SK-N-SH treated with all-trans-retinoic acid at 6 μM for 48 hours (cell line): Measurements from ENCODE around the gene RIPOR2.

Source experiments
- CSDC2 ChIP-seq: fragments of 250-450 bp; sonication (Bioruptor Pico); IDR thresholded peaks from 2 replicates; pipeline ENCODE4 v1.5.0; 2020; ENCODE audit warnings: mild to moderate bottlenecking, moderate library complexity
- ESRRG ChIP-seq: fragments of 250-450 bp; sonication (Bioruptor Pico); IDR thresholded peaks from 2 replicates; pipeline ENCODE4 v1.6.1; 2021; ENCODE audit warnings: mild to moderate bottlenecking
- GLIS3 ChIP-seq: fragments of 250-450 bp; sonication (Bioruptor Pico); IDR thresholded peaks from 2 replicates; pipeline ENCODE4 v1.5.0; 2020; ENCODE audit warnings: mild to moderate bottlenecking, moderate library complexity
- ISL1 ChIP-seq: fragments of 250-450 bp; sonication (Bioruptor Pico); IDR thresholded peaks from 2 replicates; pipeline ENCODE4 v2.1.2; 2022; ENCODE audit warnings: mild to moderate bottlenecking, moderate library complexity
- PATZ1 ChIP-seq: fragments of 250-450 bp; sonication (Bioruptor Pico); IDR thresholded peaks from 2 replicates; pipeline ENCODE4 v1.8.0; 2020; ENCODE audit warnings: mild to moderate bottlenecking, moderate library complexity, borderline replicate concordance
- POU6F1 ChIP-seq: fragments of 250-450 bp; sonication (Bioruptor Pico); IDR thresholded peaks from 2 replicates; pipeline ENCODE4 v1.8.0; 2021; ENCODE audit warnings: low read depth, mild to moderate bottlenecking, moderate library complexity, borderline replicate concordance
- RARB ChIP-seq: fragments of 250-450 bp; sonication (Bioruptor Pico); IDR thresholded peaks from 2 replicates; pipeline ENCODE4 v1.8.0; 2021; ENCODE audit warnings: mild to moderate bottlenecking, moderate library complexity
- ZC3H10 ChIP-seq: fragments of 250-450 bp; sonication (Bioruptor Pico); IDR thresholded peaks from 2 replicates; pipeline ENCODE4 v1.5.1; 2021; ENCODE audit warnings: mild to moderate bottlenecking, moderate library complexity
- ZFP3 ChIP-seq: fragments of 250-450 bp; sonication (Bioruptor Pico); IDR thresholded peaks from 2 replicates; pipeline ENCODE4 v1.5.0; 2020; ENCODE audit warnings: mild to moderate bottlenecking, moderate library complexity
- ZNF565 ChIP-seq: fragments of 450-650 bp; formaldehyde crosslinking; conservative IDR thresholded peaks from 2 replicates; pipeline ENCODE4 v1.5.0; 2020; ENCODE audit warnings: low read depth, mild to moderate bottlenecking, moderate library complexity
- ZNF8 ChIP-seq: fragments of 450-650 bp; formaldehyde crosslinking; IDR thresholded peaks from 2 replicates; pipeline ENCODE4 v1.5.0; 2020; ENCODE audit warnings: mild to moderate bottlenecking, moderate library complexity

- TF ChIP-seq ZNF565 (CRISPR knock-in tag) (no peak), PATZ1 (no peak), ZFP3 (no peak), ZNF8 (CRISPR knock-in tag) (no peak), ZC3H10 (CRISPR knock-in tag) (no peak), RARB (CRISPR knock-in tag) (no peak), GLIS3 (no peak), CSDC2 (CRISPR knock-in tag) (no peak), ESRRG (no peak), POU6F1 (no peak), ISL1 (CRISPR knock-in tag) (no peak)
Observed at GRCh38 chr6:24858177-24858653, 77.5 kb downstream of the RIPOR2 start.
